ENCODE measurements around the gene GAGE12G. TPM values are rescaled to one million over a fixed set of nuclear protein-coding genes. Genes with fewer than 3 reads are reported as not detected.
"Not testable (repeated sequence)": the region's sequence is repeated elsewhere in the genome, so short reads cannot be mapped to it uniquely, and the experiment has no call there.

GAGE12G gene
- total and polyA plus RNA-seq, 2 of the 8 experiments (the other 6 are each of a cell fraction or from before 2014, with no cell fraction given): not detected

DNA sequence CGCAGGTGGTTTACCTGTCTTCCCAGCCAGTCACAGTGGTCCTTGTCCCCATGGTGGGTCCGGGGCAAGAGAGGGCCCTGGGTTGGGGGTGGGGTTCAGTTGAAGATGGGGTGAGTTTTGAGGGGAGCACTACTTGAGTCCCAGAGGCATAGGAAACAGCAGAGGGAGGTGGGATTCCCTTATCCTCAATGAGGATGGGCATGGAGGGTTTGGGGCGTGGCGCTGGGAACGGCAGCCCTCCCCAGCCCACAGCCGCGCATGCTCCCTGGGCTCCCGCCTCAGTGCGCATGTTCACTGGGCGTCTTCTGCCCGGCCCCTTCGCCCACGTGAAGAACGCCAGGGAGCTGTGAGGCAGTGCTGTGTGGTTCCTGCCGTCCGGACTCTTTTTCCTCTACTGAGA is 9.4 kb downstream of the GAGE12G start, which contains the start of gene GAGE12H:
Gene GAGE12H, plus strand, starts transcription at position 301 of the 400 bp plus-strand sequence. CDS start 1,155 bp downstream, outside the sequence.
- H3K4me3 ChIP-seq (ENCODE audit: extremely low read depth in 1 of 4, insufficient read depth in 2 of 4, low read depth in 3 of 4, low read length in 4 of 4); H4K5ac ChIP-seq (ENCODE audit: insufficient read length, low read depth, low read length); H3K27ac ChIP-seq (ENCODE audit: low read depth, low read length); H2BK5ac ChIP-seq (ENCODE audit: low read depth, low read length); H3K27me3 ChIP-seq (replicated peaks in 1 of 4; ENCODE audit: control insufficient read depth in 3 of 4, extremely low read depth in 1 of 4, insufficient read depth in 3 of 4, low read length in 3 of 4); H3K18ac ChIP-seq (ENCODE audit: extremely low read depth, low read length); FAIRE-seq; H4K91ac ChIP-seq (replicated peaks; ENCODE audit: insufficient read length, low read length); H3K9me3 ChIP-seq (ENCODE audit: insufficient read depth in 2 of 2, low read depth in 1 of 2, low read length in 1 of 2); H3K36me3 ChIP-seq (ENCODE audit: control insufficient read depth in 2 of 4, insufficient read depth in 4 of 4, low read length in 3 of 4); H3K14ac ChIP-seq (ENCODE audit: insufficient read length); H3K79me2 ChIP-seq (ENCODE audit: control insufficient read depth in 1 of 2, insufficient read depth in 2 of 2, low read length in 2 of 2); H4K8ac ChIP-seq (ENCODE audit: extremely low read depth, insufficient read depth, low read length); H2BK120ac ChIP-seq (replicated peaks; ENCODE audit: low read depth, low read length); H2AK5ac ChIP-seq (ENCODE audit: low read depth, low read length); DNase-seq (ENCODE audit: low read depth in 1 of 2, low spot score in 2 of 2); H3K4me2 ChIP-seq (ENCODE audit: insufficient read depth in 1 of 2, low read depth in 2 of 2, low read length in 2 of 2); H3K56ac ChIP-seq (replicated peaks; ENCODE audit: insufficient read length, low read depth, low read length); H4K20me1 ChIP-seq (replicated peaks in 1 of 2; ENCODE audit: control insufficient read depth in 1 of 2, insufficient read depth in 2 of 2, low read length in 2 of 2); H3K79me1 ChIP-seq (ENCODE audit: low read depth, low read length); H3K9ac ChIP-seq (replicated peaks in 1 of 4; ENCODE audit: extremely low read depth in 1 of 4, low read depth in 3 of 4, low read length in 3 of 4); H2AFZ ChIP-seq (ENCODE audit: low read length); H3K23me2 ChIP-seq (ENCODE audit: low read depth, low read length); H3K4ac ChIP-seq (replicated peaks; ENCODE audit: insufficient read length, low read depth, low read length); H3K23ac ChIP-seq (ENCODE audit: insufficient read length); CTCF ChIA-PET (ENCODE audit: partially characterized antibody); H2BK12ac ChIP-seq (ENCODE audit: low read depth, low read length); H2BK15ac ChIP-seq (ENCODE audit: low read length); H2BK20ac ChIP-seq (ENCODE audit: low read length); H3K4me1 ChIP-seq (replicated peaks in 1 of 4; ENCODE audit: control insufficient read depth in 3 of 4, insufficient read depth in 4 of 4, low read length in 3 of 4); POLR2A ChIA-PET (ENCODE audit: partially characterized antibody): not testable (repeated sequence)
- WGBS, 2 experiments (ENCODE audit: extremely low coverage in 1 of 2, insufficient coverage in 1 of 2, insufficient read length in 1 of 2, insufficient replicate concordance in 2 of 2, low coverage in 1 of 2, low lambda C conversion rate in 2 of 2, missing lambda C conversion rate in 1 of 2): no CpG with 5 or more reads among the region's 16 CpGs

DNA sequence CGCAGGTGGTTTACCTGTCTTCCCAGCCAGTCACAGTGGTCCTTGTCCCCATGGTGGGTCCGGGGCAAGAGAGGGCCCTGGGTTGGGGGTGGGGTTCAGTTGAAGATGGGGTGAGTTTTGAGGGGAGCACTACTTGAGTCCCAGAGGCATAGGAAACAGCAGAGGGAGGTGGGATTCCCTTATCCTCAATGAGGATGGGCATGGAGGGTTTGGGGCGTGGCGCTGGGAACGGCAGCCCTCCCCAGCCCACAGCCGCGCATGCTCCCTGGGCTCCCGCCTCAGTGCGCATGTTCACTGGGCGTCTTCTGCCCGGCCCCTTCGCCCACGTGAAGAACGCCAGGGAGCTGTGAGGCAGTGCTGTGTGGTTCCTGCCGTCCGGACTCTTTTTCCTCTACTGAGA is 19.0 kb downstream of the GAGE12G start, which contains the start of gene GAGE2A:
Gene GAGE2A, plus strand, starts transcription at position 301 of the 400 bp plus-strand sequence. CDS start 1,155 bp downstream, outside the sequence.
- H3K9ac ChIP-seq (replicated peaks in 1 of 4; ENCODE audit: extremely low read depth in 1 of 4, low read depth in 3 of 4, low read length in 3 of 4); H3K56ac ChIP-seq (replicated peaks; ENCODE audit: insufficient read length, low read depth, low read length); H3K4me1 ChIP-seq (replicated peaks in 1 of 4; ENCODE audit: control insufficient read depth in 3 of 4, insufficient read depth in 4 of 4, low read length in 3 of 4); H2BK20ac ChIP-seq (ENCODE audit: low read length); H2AFZ ChIP-seq (ENCODE audit: low read length); H3K4me3 ChIP-seq (ENCODE audit: extremely low read depth in 1 of 4, insufficient read depth in 2 of 4, low read depth in 3 of 4, low read length in 4 of 4); H2BK5ac ChIP-seq (ENCODE audit: low read depth, low read length); H2BK120ac ChIP-seq (replicated peaks; ENCODE audit: low read depth, low read length); H4K20me1 ChIP-seq (replicated peaks in 1 of 2; ENCODE audit: control insufficient read depth in 1 of 2, insufficient read depth in 2 of 2, low read length in 2 of 2); H4K8ac ChIP-seq (ENCODE audit: extremely low read depth, insufficient read depth, low read length); H4K5ac ChIP-seq (ENCODE audit: insufficient read length, low read depth, low read length); H3K27ac ChIP-seq (ENCODE audit: low read depth, low read length); H3K23ac ChIP-seq (ENCODE audit: insufficient read length); H3K79me2 ChIP-seq (ENCODE audit: control insufficient read depth in 1 of 2, insufficient read depth in 2 of 2, low read length in 2 of 2); H3K27me3 ChIP-seq (replicated peaks in 1 of 4; ENCODE audit: control insufficient read depth in 3 of 4, extremely low read depth in 1 of 4, insufficient read depth in 3 of 4, low read length in 3 of 4); H2BK12ac ChIP-seq (ENCODE audit: low read depth, low read length); DNase-seq (ENCODE audit: low read depth in 1 of 2, low spot score in 2 of 2); H3K79me1 ChIP-seq (ENCODE audit: low read depth, low read length); H3K36me3 ChIP-seq (ENCODE audit: control insufficient read depth in 2 of 4, insufficient read depth in 4 of 4, low read length in 3 of 4); POLR2A ChIA-PET (ENCODE audit: partially characterized antibody); H3K4me2 ChIP-seq (ENCODE audit: insufficient read depth in 1 of 2, low read depth in 2 of 2, low read length in 2 of 2); H3K9me3 ChIP-seq (ENCODE audit: insufficient read depth in 2 of 2, low read depth in 1 of 2, low read length in 1 of 2); H2AK5ac ChIP-seq (ENCODE audit: low read depth, low read length); H2BK15ac ChIP-seq (ENCODE audit: low read length); H4K91ac ChIP-seq (replicated peaks; ENCODE audit: insufficient read length, low read length); H3K18ac ChIP-seq (ENCODE audit: extremely low read depth, low read length); CTCF ChIA-PET (ENCODE audit: partially characterized antibody); FAIRE-seq; H3K14ac ChIP-seq (ENCODE audit: insufficient read length); H3K23me2 ChIP-seq (ENCODE audit: low read depth, low read length); H3K4ac ChIP-seq (replicated peaks; ENCODE audit: insufficient read length, low read depth, low read length): not testable (repeated sequence)
- no CpG with 5 or more reads among the region's 16 CpGs for WGBS, 2 experiments (ENCODE audit: extremely low coverage in 1 of 2, insufficient coverage in 1 of 2, insufficient read length in 1 of 2, insufficient replicate concordance in 2 of 2, low coverage in 1 of 2, low lambda C conversion rate in 2 of 2, missing lambda C conversion rate in 1 of 2)

All from H1 (cell line).